Esophagus muscularis mucosa (tissue), 3 donors: ENCODE measurements around the gene ARAF.

Experiments
- CTCF ChIP-seq, 3 experiments: fragments of 200-600 bp in 2 of 3; fragments of 450-650 bp in 1 of 3; sonication (generic) in 2 of 3; IDR thresholded peaks; one replicate each; pipeline ENCODE4 v1.5.1; 2017 to 2019; ENCODE audit warnings: antibody characterized with exemption in 3 of 3, mild to moderate bottlenecking in 2 of 3, moderate library complexity in 1 of 3
- EP300 ChIP-seq: sonication (generic); formaldehyde crosslinking; IDR thresholded peaks from one replicate; pipeline ENCODE4 v1.6.1; 2017; ENCODE audit warnings: antibody characterized with exemption

GRCh38 chrX:47515941-47516665, 44.9 kb upstream of the ARAF start:
- TF ChIP-seq EP300 (no peak), CTCF (IDR thresholded peaks at IDR 0.05) (no peak)
